Measurements from ENCODE around the gene SNX27. TPM values are rescaled to one million over a fixed set of nuclear protein-coding genes. Genes with fewer than 3 reads are reported as not detected.

Gene SNX27
- total RNA-seq, 1 donor from 2014 or later, result 40.7 TPM

GRCh38 chr1:151711951-151712350, 100.1 kb downstream of the SNX27 start:
- H3K27me3 Mint-ChIP-seq, result peaks cover 31% of the 10 kb centered on the region
- H3K4me1 Mint-ChIP-seq (ENCODE audit: unreplicated experiment), result peaks cover 3% of the 10 kb centered on the region
- peak overlapping the region; percentile 22 for H3K4me3 Mint-ChIP-seq
- peak overlapping the region; percentile 29 for H3K27ac Mint-ChIP-seq
- TF ChIP-seq CTCF (conservative IDR thresholded peaks at IDR 0.05), result no peak
- DNase-seq (ENCODE audit: extremely low spot score, unreplicated experiment), result no peak
- no peaks in the 10 kb centered on the region for H3K36me3 Mint-ChIP-seq
- H3K9me3 Mint-ChIP-seq, result no peaks in the 10 kb centered on the region

GRCh38 chr1:151713044-151713443, 101.2 kb downstream of the SNX27 start:
- Mint-ChIP-seq H3K9me3 (no peaks in the 10 kb centered on the region), H3K36me3 (no peaks in the 10 kb centered on the region), H3K4me3 (no peak overlapping the region), H3K4me1 (ENCODE audit: unreplicated experiment) (peaks cover 13% of the 10 kb centered on the region), H3K27ac (no peak overlapping the region), H3K27me3 (peaks cover 42% of the 10 kb centered on the region)
- TF ChIP-seq CTCF (conservative IDR thresholded peaks at IDR 0.05), result no peak
- DNase-seq (ENCODE audit: extremely low spot score, unreplicated experiment), result no peak

- peaks cover 14% of the 10 kb centered on the region for H3K4me1 Mint-ChIP-seq (ENCODE audit: unreplicated experiment)
- peak overlapping the region; percentile 9 for H3K4me3 Mint-ChIP-seq
- no peaks in the 10 kb centered on the region for H3K36me3 Mint-ChIP-seq
- peaks cover 50% of the 10 kb centered on the region for H3K27me3 Mint-ChIP-seq
- no peaks in the 10 kb centered on the region for H3K9me3 Mint-ChIP-seq
- TF ChIP-seq CTCF (conservative IDR thresholded peaks at IDR 0.05), result no peak
- no peak for DNase-seq (ENCODE audit: extremely low spot score, unreplicated experiment)
- H3K27ac Mint-ChIP-seq, result peak overlapping the region; percentile 39
These were observed 102.0 kb downstream of the SNX27 start for GRCh38 chr1:151713874-151714273.

- no peaks in the 10 kb centered on the region for H3K36me3 Mint-ChIP-seq
- no peaks in the 10 kb centered on the region for H3K9me3 Mint-ChIP-seq
- H3K27ac Mint-ChIP-seq, result peak overlapping the region; percentile 22
- H3K27me3 Mint-ChIP-seq, result peaks cover 62% of the 10 kb centered on the region
- peaks cover 14% of the 10 kb centered on the region for H3K4me1 Mint-ChIP-seq (ENCODE audit: unreplicated experiment)
- no peak for DNase-seq (ENCODE audit: extremely low spot score, unreplicated experiment)
- no peak for TF ChIP-seq CTCF (conservative IDR thresholded peaks at IDR 0.05)
- peak overlapping the region; percentile 83 for H3K4me3 Mint-ChIP-seq
These were observed 103.2 kb downstream of the SNX27 start for GRCh38 chr1:151714820-151715725.

DNA sequence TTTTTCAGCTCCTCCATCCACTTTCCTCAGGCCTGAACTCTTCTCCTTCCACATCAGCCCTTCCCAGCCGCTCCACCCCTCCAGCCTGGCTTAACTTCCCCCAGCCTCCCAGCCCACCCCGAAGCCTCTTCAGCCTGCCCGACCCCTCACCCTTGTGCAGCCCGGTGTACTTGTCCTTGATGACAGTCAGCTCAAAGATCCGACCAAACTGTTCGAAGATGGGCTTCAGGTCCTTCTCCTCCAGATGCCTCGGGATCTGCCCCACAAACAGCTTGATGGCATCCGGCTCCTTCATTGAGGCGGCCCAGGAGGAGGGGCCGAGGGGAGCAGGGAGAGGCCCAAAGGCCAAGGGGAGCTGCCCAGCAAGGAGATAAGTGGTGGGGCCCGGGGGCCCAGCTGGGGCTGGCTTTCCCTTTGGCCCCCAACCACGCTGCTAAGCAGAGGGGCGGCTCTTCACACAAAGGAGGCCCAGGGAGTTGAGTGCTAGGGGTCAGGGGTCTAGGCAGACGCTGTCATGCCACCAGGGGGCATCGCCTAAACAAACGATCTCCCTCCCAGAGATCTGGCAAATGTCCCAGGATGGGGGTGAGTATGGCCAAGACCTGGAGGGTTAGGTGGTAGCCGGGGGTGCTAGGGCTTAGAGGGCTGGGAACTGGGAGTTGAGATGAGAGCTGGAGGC, 104.0 kb downstream of the SNX27 start:
- peak overlapping the region; percentile 22 for H3K27ac Mint-ChIP-seq
- DNase-seq (ENCODE audit: extremely low spot score, unreplicated experiment), result no peak
- H3K36me3 Mint-ChIP-seq, result no peaks in the 10 kb centered on the region

More for the DNA sequence above, 104.0 kb downstream of the SNX27 start:
- peaks cover 21% of the 10 kb centered on the region for H3K4me1 Mint-ChIP-seq (ENCODE audit: unreplicated experiment)
- H3K9me3 Mint-ChIP-seq, result no peaks in the 10 kb centered on the region
- peak; percentile 68 for TF ChIP-seq CTCF (conservative IDR thresholded peaks at IDR 0.05)
- peak overlapping the region; percentile 83 for H3K4me3 Mint-ChIP-seq
- peaks cover 70% of the 10 kb centered on the region for H3K27me3 Mint-ChIP-seq

All from type B pancreatic cell (in vitro differentiated cells).